Adrenal gland (tissue), 12 donors: Measurements from ENCODE around the gene FBXL17. TPM values are rescaled to one million over a fixed set of nuclear protein-coding genes. Genes with fewer than 3 reads are reported as not detected.
A peak's percentile ranks its signal among the peaks of the same experiment; 100 is the strongest.

Experiments used
- DNase-seq, 7 donors: peaks; one replicate each; pipeline ENCODE4 v3.0.0-alpha.2; 2019 to 2020
- H3K27ac ChIP-seq, 5 donors: fragments of 200-600 bp; sonication (generic) in 4 of 5; 1 replicate in 3 of 5; 2 replicates in 2 of 5; pipeline versions ENCODE4 v1.5.1 to v1.8.0; 2016 to 2020; ENCODE audit warnings: mild to moderate bottlenecking in 1 of 5
- H3K27me3 ChIP-seq: fragments of 200-600 bp; 2 replicates; pipeline ENCODE4 v1.8.0; 2021
- H3K36me3 ChIP-seq, 2 donors: fragments of 200-600 bp; replicated peaks in 1 of 2; 1 replicate in 1 of 2; 2 replicates in 1 of 2; pipeline versions ENCODE4 v1.5.1 to v1.8.0; 2018 to 2022
- H3K4me1 ChIP-seq, 2 donors: fragments of 200-600 bp; replicated peaks in 1 of 2; 1 replicate in 1 of 2; 2 replicates in 1 of 2; pipeline versions ENCODE4 v1.5.1 to v1.8.0; 2018 to 2021
- H3K4me3 ChIP-seq, 4 donors: fragments of 200-600 bp; sonication (generic) in 3 of 4; one replicate each; pipeline ENCODE4 v1.5.1; 2016 to 2018
- H3K9me3 ChIP-seq, 3 donors: fragments of 200-600 bp; sonication (generic) in 1 of 3; replicated peaks in 1 of 3; 1 replicate in 2 of 3; 2 replicates in 1 of 3; pipeline versions ENCODE4 v1.5.1 to v1.8.0; 2016 to 2021
- POLR2A ChIP-seq, 2 donors: fragments of 450-650 bp; IDR thresholded peaks; one replicate each; pipeline ENCODE4 v1.6.1; 2017; ENCODE audit warnings: antibody characterized with exemption in 2 of 2, mild to moderate bottlenecking in 2 of 2, moderate library complexity in 1 of 2
- WGBS, 4 donors: extraction: QIAGEN DNeasy Blood & Tissue Kit in 2 of 4; methylation state at CpG; one replicate each; pipeline versions ENCODE4 v1.1.5 to v1.1.7; 2013 to 2017; 5-methylcytosine and 5-hydroxymethylcytosine counted together
- intact Hi-C, 2 donors: fragments of 100-400 bp; cut with DNase I; formaldehyde crosslinking; loops; one replicate each; pipeline versions ENCODE4 v1.14.1 to v1.15.0; 2022 to 2023
- polyA plus RNA-seq, 3 donors: library from polyadenylated mRNA; stranded (reverse); fragments of 200-250 nt in 2 of 3; fragments of 350-450 nt in 1 of 3; fragmentation: Illumina TruSeq in 1 of 3; extraction: RNeasy Lipid Tissue Mini Kit (QIAGEN cat#74804) in 1 of 3; gene quantifications; one replicate each; pipeline ENCODE4 v1.2.3, GENCODE V29; 2013 to 2014
- total RNA-seq, 9 donors: library from RNA; depleted of rRNA in 4 of 9; stranded (reverse); fragments of >200 nt in 4 of 9; fragments of 120-200 nt in 1 of 9; fragmentation: NEBNext Ultra II Directional in 1 of 9; extraction: Animal tissue kit (Norgen Biotek cat#: 25700) in 1 of 9; gene quantifications; one replicate each; pipeline versions ENCODE4 v1.1.0 to v1.2.4, GENCODE V29; 2013 to 2023
- TF ChIP-seq, protein P1 (sequence below), 6 experiments: fragments of 450-650 bp in 4 of 6; fragments of 200-600 bp in 2 of 6; sonication (generic) in 1 of 6; IDR thresholded peaks; 1 replicate in 5 of 6; 2 replicates in 1 of 6; pipeline versions ENCODE4 v1.5.1 to v1.8.0; 2016 to 2021; ENCODE audit warnings: antibody characterized with exemption in 6 of 6, mild to moderate bottlenecking in 2 of 6, moderate library complexity in 1 of 6
- donor health status: healthy with polysubstance abuse.
- donor health status: Bipolar disorder and iron deficiency.
- donor health status: DM: yes; HTN: yes; CAD: no.
- donor health status: DM: no; HTN: no; CAD: no.
- donor health status: DM: no; HTN: no; CAD: no.
- donor health status: DM: yes; HTN: yes; CAD: no.

FBXL17 gene
- total and polyA plus RNA-seq, 12 donors = 4.4 to 29.4 (median 21.3) TPM

DNA sequence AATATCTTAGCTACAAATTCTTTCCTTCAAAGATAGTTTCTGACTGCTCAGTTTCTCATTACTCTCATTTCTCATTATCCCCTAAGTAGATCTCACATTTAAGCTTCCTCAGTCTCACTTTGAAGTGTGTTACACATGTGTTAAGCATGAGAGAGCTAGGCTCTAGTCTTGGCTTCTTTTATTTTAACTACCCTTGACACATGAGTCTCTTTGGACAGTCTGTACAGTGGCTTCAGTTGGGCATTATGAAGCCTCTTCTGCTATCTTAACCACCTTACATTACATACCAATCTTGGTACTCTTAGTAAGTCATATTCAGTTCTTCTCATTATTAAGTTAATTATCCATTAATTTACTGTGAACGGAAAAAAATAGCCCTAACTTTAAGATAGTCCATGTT lies 232.5 kb downstream of the FBXL17 start:
- Histone ChIP-seq H3K27ac (no peak overlapping the region), H3K4me1 (no peaks in the 10 kb centered on the region), H3K4me3 (no peak overlapping the region), H3K36me3 (no peaks in the 10 kb centered on the region), H3K27me3 (no peaks in the 10 kb centered on the region), H3K9me3 (no peaks in the 10 kb centered on the region)
- intact Hi-C loops = no loop called here
- no peak for TF ChIP-seq POLR2A (IDR thresholded peaks at IDR 0.05)
- TF ChIP-seq, protein P1, sequence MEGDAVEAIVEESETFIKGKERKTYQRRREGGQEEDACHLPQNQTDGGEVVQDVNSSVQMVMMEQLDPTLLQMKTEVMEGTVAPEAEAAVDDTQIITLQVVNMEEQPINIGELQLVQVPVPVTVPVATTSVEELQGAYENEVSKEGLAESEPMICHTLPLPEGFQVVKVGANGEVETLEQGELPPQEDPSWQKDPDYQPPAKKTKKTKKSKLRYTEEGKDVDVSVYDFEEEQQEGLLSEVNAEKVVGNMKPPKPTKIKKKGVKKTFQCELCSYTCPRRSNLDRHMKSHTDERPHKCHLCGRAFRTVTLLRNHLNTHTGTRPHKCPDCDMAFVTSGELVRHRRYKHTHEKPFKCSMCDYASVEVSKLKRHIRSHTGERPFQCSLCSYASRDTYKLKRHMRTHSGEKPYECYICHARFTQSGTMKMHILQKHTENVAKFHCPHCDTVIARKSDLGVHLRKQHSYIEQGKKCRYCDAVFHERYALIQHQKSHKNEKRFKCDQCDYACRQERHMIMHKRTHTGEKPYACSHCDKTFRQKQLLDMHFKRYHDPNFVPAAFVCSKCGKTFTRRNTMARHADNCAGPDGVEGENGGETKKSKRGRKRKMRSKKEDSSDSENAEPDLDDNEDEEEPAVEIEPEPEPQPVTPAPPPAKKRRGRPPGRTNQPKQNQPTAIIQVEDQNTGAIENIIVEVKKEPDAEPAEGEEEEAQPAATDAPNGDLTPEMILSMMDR (IDR thresholded peaks at IDR 0.05) = no peak
- DNase-seq = no peak
- WGBS, 4 donors = 70 to 96% (median 93%) methylated on average over 1 of the region's 1 CpG

DNA sequence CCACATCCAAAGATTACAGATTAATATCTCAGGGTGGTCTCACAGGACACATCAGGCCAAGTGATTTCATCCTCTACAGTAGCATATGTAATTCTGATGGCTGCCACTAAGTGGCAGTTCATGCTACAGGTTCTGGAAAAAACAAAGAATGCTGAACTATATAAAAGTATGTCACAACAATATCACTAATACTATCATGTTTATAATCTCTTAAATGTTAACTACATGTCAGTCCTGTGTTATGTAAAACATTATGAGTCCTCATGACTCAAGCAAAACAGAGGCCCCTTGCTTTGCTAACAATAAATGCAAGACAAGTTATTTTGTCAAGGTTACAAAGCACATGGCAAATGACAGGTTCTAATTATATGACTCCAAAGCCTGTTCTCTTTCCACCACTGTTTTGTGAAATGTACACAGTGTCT lies 233.2 kb downstream of the FBXL17 start:
- H3K4me3 ChIP-seq = no peak overlapping the region
- H3K27ac ChIP-seq = no peak overlapping the region
- intact Hi-C loops = no loop called here
- H3K4me1 ChIP-seq = no peaks in the 10 kb centered on the region
- H3K27me3 ChIP-seq = no peaks in the 10 kb centered on the region
- DNase-seq = peak in 1 of 7 donors; percentile 4
- no peaks in the 10 kb centered on the region for H3K9me3 ChIP-seq
- TF ChIP-seq, protein P1 (IDR thresholded peaks at IDR 0.05) = peak in 5 of 6 experiments; percentile 40 to 56 (median 46)
- no peak for TF ChIP-seq POLR2A (IDR thresholded peaks at IDR 0.05)
- no peaks in the 10 kb centered on the region for H3K36me3 ChIP-seq

DNA sequence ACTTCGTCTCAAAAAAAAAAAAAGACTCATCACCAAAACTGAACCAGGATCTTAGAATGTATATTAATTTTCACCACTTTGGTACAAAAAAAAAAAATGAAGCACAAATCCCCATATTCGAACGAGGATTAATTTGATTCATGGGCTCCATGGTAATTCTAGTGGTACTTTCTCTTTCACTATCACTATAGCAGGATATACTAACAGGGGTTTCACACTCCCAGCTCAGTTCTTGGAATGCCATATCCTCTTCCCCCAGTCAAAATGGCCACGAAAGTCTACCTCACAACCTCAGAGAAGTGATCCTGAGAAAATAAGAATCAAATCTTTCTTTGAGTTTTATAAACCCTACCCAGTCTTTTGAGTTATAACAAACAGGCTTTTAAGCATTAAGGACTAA lies 235.7 kb downstream of the FBXL17 start:
- Histone ChIP-seq H3K27ac (no peak overlapping the region), H3K9me3 (no peaks in the 10 kb centered on the region), H3K36me3 (no peaks in the 10 kb centered on the region), H3K27me3 (no peaks in the 10 kb centered on the region), H3K4me3 (no peak overlapping the region), H3K4me1 (no peaks in the 10 kb centered on the region)
- no peak for TF ChIP-seq POLR2A (IDR thresholded peaks at IDR 0.05)
- TF ChIP-seq, protein P1 (IDR thresholded peaks at IDR 0.05) = no peak
- intact Hi-C loops = no loop called here
- no peak for DNase-seq
- 84 to 93% (median 88%) methylated on average over 4 of the region's 4 CpGs for WGBS, 4 donors

DNA sequence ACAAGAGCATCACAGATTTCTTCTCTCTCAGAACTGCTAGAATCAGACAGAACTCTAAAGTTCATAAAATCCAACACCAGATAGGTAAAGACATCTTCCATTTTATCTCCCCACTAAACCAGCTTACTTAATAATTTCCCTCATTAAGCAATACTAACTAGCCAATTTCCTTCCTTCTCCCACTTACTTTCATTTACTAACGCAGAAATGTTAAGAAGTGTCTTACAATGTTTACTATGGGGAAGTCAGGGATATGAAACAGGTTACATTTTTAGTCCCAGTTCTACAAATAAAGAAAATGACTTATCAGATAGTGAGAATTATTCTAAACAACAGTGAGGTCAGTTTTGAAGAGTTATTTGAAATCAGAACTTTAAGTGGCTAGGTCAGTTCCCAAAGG lies 236.5 kb downstream of the FBXL17 start:
- no peak overlapping the region for H3K4me3 ChIP-seq
- TF ChIP-seq POLR2A (IDR thresholded peaks at IDR 0.05) = no peak
- TF ChIP-seq, protein P1 (IDR thresholded peaks at IDR 0.05) = no peak
- H3K36me3 ChIP-seq = no peaks in the 10 kb centered on the region
- no peaks in the 10 kb centered on the region for H3K27me3 ChIP-seq
- intact Hi-C loops = no loop called here
- no peaks in the 10 kb centered on the region for H3K9me3 ChIP-seq
- H3K4me1 ChIP-seq = no peaks in the 10 kb centered on the region
- no peak for DNase-seq
- H3K27ac ChIP-seq = no peak overlapping the region
- 75 to 88% (median 76%) methylated on average over 1 of the region's 1 CpG for WGBS, 4 donors
